Liver (tissue), 9 donors: ENCODE measurements around the gene SCN8A. TPM values are rescaled to one million over a fixed set of nuclear protein-coding genes. Genes with fewer than 3 reads are reported as not detected.

Source experiments
- DNase-seq: peaks from one replicate; pipeline ENCODE4 v3.0.0-alpha.2; 2017; ENCODE audit warnings: low spot score
- H3K27ac ChIP-seq, 2 donors: one replicate each; pipeline ENCODE4 v1.7.0; 2013; ENCODE audit warnings: inconsistent platforms in 2 of 2, low read length in 2 of 2, control low read depth in 1 of 2, low read depth in 1 of 2, mild to moderate bottlenecking in 1 of 2
- H3K27me3 ChIP-seq, 4 donors: one replicate each; pipeline versions ENCODE4 v1.6.1 to v1.7.0; 2013; ENCODE audit warnings: low read length in 3 of 4, inconsistent platforms in 1 of 4, mild to moderate bottlenecking in 1 of 4, moderate library complexity in 1 of 4; ENCODE audit not compliant: control insufficient read depth in 4 of 4, insufficient read depth in 4 of 4
- H3K36me3 ChIP-seq, 4 donors: one replicate each; pipeline versions ENCODE4 v1.6.1 to v1.7.0; 2013; ENCODE audit warnings: low read length in 3 of 4, mild to moderate bottlenecking in 3 of 4, low read depth in 1 of 4, moderate library complexity in 1 of 4; ENCODE audit not compliant: control insufficient read depth in 4 of 4, insufficient read depth in 3 of 4
- H3K4me1 ChIP-seq, 4 donors: one replicate each; pipeline versions ENCODE4 v1.6.1 to v1.7.0; 2013; ENCODE audit warnings: low read length in 3 of 4, mild to moderate bottlenecking in 3 of 4, moderate library complexity in 1 of 4; ENCODE audit not compliant: control insufficient read depth in 4 of 4, insufficient read depth in 4 of 4
- H3K4me3 ChIP-seq, 3 donors: one replicate each; pipeline versions ENCODE4 v1.6.1 to v1.7.0; 2013; ENCODE audit warnings: low read length in 3 of 3, control low read depth in 1 of 3, low read depth in 1 of 3, mild to moderate bottlenecking in 1 of 3
- H3K9ac ChIP-seq, 2 donors: one replicate each; pipeline ENCODE4 v1.7.0; 2013; ENCODE audit warnings: low read length in 2 of 2, mild to moderate bottlenecking in 2 of 2, moderate library complexity in 2 of 2, control low read depth in 1 of 2, low read depth in 1 of 2
- H3K9me3 ChIP-seq, 4 donors: one replicate each; pipeline versions ENCODE4 v1.6.1 to v1.7.0; 2013; ENCODE audit warnings: low read length in 3 of 4; ENCODE audit not compliant: control insufficient read depth in 4 of 4
- EGR1 ChIP-seq, 2 donors: IDR thresholded peaks; 2 replicates each; pipeline ENCODE4 v1.6.1; 2016 to 2018; ENCODE audit warnings: antibody characterized with exemption in 2 of 2, low read depth in 2 of 2
- FOXA1 ChIP-seq: IDR thresholded peaks from 2 replicates; pipeline ENCODE4 v1.6.1; 2016; ENCODE audit warnings: antibody characterized with exemption
- FOXA2 ChIP-seq: IDR thresholded peaks from 2 replicates; pipeline ENCODE4 v1.6.1; 2016; ENCODE audit warnings: antibody characterized with exemption
- GABPA ChIP-seq, 2 donors: IDR thresholded peaks in 1 of 2; conservative IDR thresholded peaks in 1 of 2; 2 replicates each; pipeline ENCODE4 v1.6.1; 2016; ENCODE audit warnings: antibody characterized with exemption in 2 of 2, mild to moderate bottlenecking in 1 of 2, moderate library complexity in 1 of 2
- HNF4A ChIP-seq, 2 donors: conservative IDR thresholded peaks; 2 replicates each; pipeline ENCODE4 v1.6.1; 2016; ENCODE audit warnings: antibody characterized with exemption in 2 of 2, mild to moderate bottlenecking in 2 of 2
- HNF4G ChIP-seq: IDR thresholded peaks from 2 replicates; pipeline ENCODE4 v1.6.1; 2016; ENCODE audit warnings: antibody characterized with exemption
- JUND ChIP-seq, 2 donors: IDR thresholded peaks; 2 replicates each; pipeline ENCODE4 v1.6.1; 2016; ENCODE audit warnings: antibody characterized with exemption in 2 of 2
- NR2F2 ChIP-seq: IDR thresholded peaks from 2 replicates; pipeline ENCODE4 v1.6.1; 2016; ENCODE audit warnings: antibody characterized with exemption
- RAD21 ChIP-seq, 2 donors: IDR thresholded peaks; 2 replicates each; pipeline ENCODE4 v1.6.1; 2016; ENCODE audit warnings: antibody characterized with exemption in 2 of 2, mild to moderate bottlenecking in 2 of 2
- REST ChIP-seq: IDR thresholded peaks from 2 replicates; pipeline ENCODE4 v1.6.1; 2016; ENCODE audit warnings: antibody characterized with exemption, mild to moderate bottlenecking
- RXRA ChIP-seq, 2 donors: IDR thresholded peaks; 2 replicates each; pipeline ENCODE4 v1.6.1; 2017 to 2018; ENCODE audit warnings: antibody characterized with exemption in 2 of 2, mild to moderate bottlenecking in 1 of 2
- SP1 ChIP-seq: IDR thresholded peaks from 2 replicates; pipeline ENCODE4 v1.6.1; 2018; ENCODE audit warnings: antibody characterized with exemption, mild to moderate bottlenecking
- TAF1 ChIP-seq: conservative IDR thresholded peaks from 2 replicates; pipeline ENCODE4 v1.6.1; 2016; ENCODE audit warnings: antibody characterized with exemption, mild to moderate bottlenecking
- YY1 ChIP-seq: IDR thresholded peaks from 2 replicates; pipeline ENCODE4 v1.6.1; 2016; ENCODE audit warnings: antibody characterized with exemption, mild to moderate bottlenecking
- WGBS: extraction: QIAGEN DNeasy Blood & Tissue Kit; methylation state at CpG from one replicate; pipeline ENCODE4 v1.1.7; 2013; 5-methylcytosine and 5-hydroxymethylcytosine counted together
- polyA plus RNA-seq, 2 donors: library from polyadenylated mRNA; stranded (reverse) in 1 of 2; unstranded in 1 of 2; fragments of 200-250 nt in 1 of 2; fragments of >200 nt in 1 of 2; fragmentation: Nextera tagmentation in 1 of 2; extraction: Ambion mirVana in 1 of 2; gene quantifications; one replicate each; pipeline versions ENCODE4 v1.2.1 to v1.2.3, GENCODE V29; 2013 to 2015
- total RNA-seq, 2 donors: library from RNA; depleted of rRNA; stranded (reverse); fragments of >200 nt; gene quantifications; one replicate each; pipeline ENCODE4 v1.2.3, GENCODE V29; 2014
- TF ChIP-seq, protein P1 (sequence below): IDR thresholded peaks from 2 replicates; pipeline ENCODE4 v1.6.1; 2016; ENCODE audit warnings: antibody characterized with exemption
- TF ChIP-seq, protein P2 (sequence below): IDR thresholded peaks from 2 replicates; pipeline ENCODE4 v1.6.1; 2016; ENCODE audit warnings: antibody characterized with exemption
- TF ChIP-seq, protein P3 (sequence below): IDR thresholded peaks from 2 replicates; pipeline ENCODE4 v1.6.1; 2016; ENCODE audit warnings: antibody characterized with exemption
- TF ChIP-seq, protein P4 (sequence below): fragments of 150-350 bp; IDR thresholded peaks from 2 replicates; pipeline ENCODE4 v1.5.1; 2017; ENCODE audit warnings: improper control_type of control experiment, low read depth, low read length; ENCODE audit not compliant: missing input control
- donor health status: healthy.
- donor health status: healthy.
- donor health status: healthy.
- donor health status: healthy.
- donor health status: healthy.

Gene SCN8A
- total and polyA plus RNA-seq, 4 donors, result 0.84 to 12.7 (median 3.8) TPM

DNA sequence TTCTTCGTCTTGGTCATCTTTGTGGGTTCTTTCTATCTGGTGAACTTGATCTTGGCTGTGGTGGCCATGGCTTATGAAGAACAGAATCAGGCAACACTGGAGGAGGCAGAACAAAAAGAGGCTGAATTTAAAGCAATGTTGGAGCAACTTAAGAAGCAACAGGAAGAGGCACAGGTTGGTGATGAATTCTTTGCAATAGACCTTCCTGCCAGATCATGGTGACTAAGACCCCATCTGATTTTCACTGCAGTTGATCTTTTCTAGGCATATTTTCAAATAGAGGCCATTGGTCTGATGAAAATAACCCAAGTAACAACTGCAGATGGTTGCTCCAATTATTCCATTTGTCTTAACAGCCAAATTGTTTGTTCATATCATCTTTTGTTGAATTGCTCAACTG is 114.4 kb downstream of the SCN8A start:
- no peak overlapping the region for H3K9ac ChIP-seq
- 98% methylated on average over 1 of the region's 1 CpG for WGBS
- H3K4me1 ChIP-seq, result no peaks in the 10 kb centered on the region
- no peak overlapping the region for H3K4me3 ChIP-seq
- H3K9me3 ChIP-seq, result no peaks in the 10 kb centered on the region
- TF ChIP-seq REST (no peak), NR2F2 (no peak), HNF4G (no peak), HNF4A (conservative IDR thresholded peaks at IDR 0.05) (no peak), FOXA1 (no peak), YY1 (no peak), EGR1 (IDR thresholded peaks at IDR 0.05; ENCODE audit: low read depth in 2 of 2) (no peak), SP1 (no peak), RAD21 (IDR thresholded peaks at IDR 0.05) (no peak), GABPA (IDR thresholded peaks at IDR 0.05 in 1 of 2, conservative IDR thresholded peaks at IDR 0.05 in 1 of 2) (no peak), TAF1 (no peak), JUND (IDR thresholded peaks at IDR 0.05) (no peak)
- TF ChIP-seq, protein P1, sequence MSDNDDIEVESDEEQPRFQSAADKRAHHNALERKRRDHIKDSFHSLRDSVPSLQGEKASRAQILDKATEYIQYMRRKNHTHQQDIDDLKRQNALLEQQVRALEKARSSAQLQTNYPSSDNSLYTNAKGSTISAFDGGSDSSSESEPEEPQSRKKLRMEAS, result no peak
- TF ChIP-seq, protein P2, sequence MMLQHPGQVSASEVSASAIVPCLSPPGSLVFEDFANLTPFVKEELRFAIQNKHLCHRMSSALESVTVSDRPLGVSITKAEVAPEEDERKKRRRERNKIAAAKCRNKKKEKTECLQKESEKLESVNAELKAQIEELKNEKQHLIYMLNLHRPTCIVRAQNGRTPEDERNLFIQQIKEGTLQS, result no peak
- TF ChIP-seq, protein P3, sequence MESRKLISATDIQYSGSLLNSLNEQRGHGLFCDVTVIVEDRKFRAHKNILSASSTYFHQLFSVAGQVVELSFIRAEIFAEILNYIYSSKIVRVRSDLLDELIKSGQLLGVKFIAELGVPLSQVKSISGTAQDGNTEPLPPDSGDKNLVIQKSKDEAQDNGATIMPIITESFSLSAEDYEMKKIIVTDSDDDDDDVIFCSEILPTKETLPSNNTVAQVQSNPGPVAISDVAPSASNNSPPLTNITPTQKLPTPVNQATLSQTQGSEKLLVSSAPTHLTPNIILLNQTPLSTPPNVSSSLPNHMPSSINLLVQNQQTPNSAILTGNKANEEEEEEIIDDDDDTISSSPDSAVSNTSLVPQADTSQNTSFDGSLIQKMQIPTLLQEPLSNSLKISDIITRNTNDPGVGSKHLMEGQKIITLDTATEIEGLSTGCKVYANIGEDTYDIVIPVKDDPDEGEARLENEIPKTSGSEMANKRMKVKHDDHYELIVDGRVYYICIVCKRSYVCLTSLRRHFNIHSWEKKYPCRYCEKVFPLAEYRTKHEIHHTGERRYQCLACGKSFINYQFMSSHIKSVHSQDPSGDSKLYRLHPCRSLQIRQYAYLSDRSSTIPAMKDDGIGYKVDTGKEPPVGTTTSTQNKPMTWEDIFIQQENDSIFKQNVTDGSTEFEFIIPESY, result no peak
- no peak for DNase-seq
- no peak overlapping the region for H3K27ac ChIP-seq
- H3K27me3 ChIP-seq, result no peaks in the 10 kb centered on the region
- peaks cover 0 to 21% (median 13%) of the 10 kb centered on the region in 4 donors for H3K36me3 ChIP-seq

DNA sequence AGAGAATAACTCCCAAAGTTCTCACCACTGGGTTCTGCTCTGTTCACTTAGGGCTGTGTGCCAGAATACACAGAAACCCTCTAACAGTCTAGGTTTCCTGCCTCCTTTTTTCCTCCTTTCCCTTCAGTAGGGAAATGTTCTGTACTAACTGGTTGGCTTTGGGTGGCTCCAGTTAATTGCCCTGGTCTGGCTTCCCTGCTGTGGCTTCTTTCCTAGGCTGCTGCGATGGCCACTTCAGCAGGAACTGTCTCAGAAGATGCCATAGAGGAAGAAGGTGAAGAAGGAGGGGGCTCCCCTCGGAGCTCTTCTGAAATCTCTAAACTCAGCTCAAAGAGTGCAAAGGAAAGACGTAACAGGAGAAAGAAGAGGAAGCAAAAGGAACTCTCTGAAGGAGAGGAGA is 115.2 kb downstream of the SCN8A start:
- no peak for DNase-seq
- no peaks in the 10 kb centered on the region for H3K4me1 ChIP-seq
- H3K9ac ChIP-seq, result no peak overlapping the region
- H3K27me3 ChIP-seq, result no peaks in the 10 kb centered on the region
- H3K36me3 ChIP-seq, result peaks cover 0 to 21% (median 13%) of the 10 kb centered on the region in 4 donors
- 91% methylated on average over 3 of the region's 3 CpGs for WGBS
- H3K9me3 ChIP-seq, result no peaks in the 10 kb centered on the region
- no peak overlapping the region for H3K4me3 ChIP-seq
- H3K27ac ChIP-seq, result no peak overlapping the region
- TF ChIP-seq FOXA1, result no peak
- no peak for TF ChIP-seq EGR1 (IDR thresholded peaks at IDR 0.05; ENCODE audit: low read depth in 2 of 2)
- TF ChIP-seq, protein P1, result no peak
- TF ChIP-seq, protein P2, result no peak
- TF ChIP-seq TAF1, result no peak
- TF ChIP-seq REST, result no peak
- TF ChIP-seq SP1, result no peak
- no peak for TF ChIP-seq RAD21 (IDR thresholded peaks at IDR 0.05)
- no peak for TF ChIP-seq JUND (IDR thresholded peaks at IDR 0.05)
- TF ChIP-seq YY1, result no peak
- TF ChIP-seq NR2F2, result no peak
- no peak for TF ChIP-seq GABPA (IDR thresholded peaks at IDR 0.05 in 1 of 2, conservative IDR thresholded peaks at IDR 0.05 in 1 of 2)
- no peak for TF ChIP-seq HNF4G
- no peak for TF ChIP-seq FOXA2
- TF ChIP-seq, protein P4, sequence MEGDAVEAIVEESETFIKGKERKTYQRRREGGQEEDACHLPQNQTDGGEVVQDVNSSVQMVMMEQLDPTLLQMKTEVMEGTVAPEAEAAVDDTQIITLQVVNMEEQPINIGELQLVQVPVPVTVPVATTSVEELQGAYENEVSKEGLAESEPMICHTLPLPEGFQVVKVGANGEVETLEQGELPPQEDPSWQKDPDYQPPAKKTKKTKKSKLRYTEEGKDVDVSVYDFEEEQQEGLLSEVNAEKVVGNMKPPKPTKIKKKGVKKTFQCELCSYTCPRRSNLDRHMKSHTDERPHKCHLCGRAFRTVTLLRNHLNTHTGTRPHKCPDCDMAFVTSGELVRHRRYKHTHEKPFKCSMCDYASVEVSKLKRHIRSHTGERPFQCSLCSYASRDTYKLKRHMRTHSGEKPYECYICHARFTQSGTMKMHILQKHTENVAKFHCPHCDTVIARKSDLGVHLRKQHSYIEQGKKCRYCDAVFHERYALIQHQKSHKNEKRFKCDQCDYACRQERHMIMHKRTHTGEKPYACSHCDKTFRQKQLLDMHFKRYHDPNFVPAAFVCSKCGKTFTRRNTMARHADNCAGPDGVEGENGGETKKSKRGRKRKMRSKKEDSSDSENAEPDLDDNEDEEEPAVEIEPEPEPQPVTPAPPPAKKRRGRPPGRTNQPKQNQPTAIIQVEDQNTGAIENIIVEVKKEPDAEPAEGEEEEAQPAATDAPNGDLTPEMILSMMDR, result no peak
- no peak for TF ChIP-seq RXRA (IDR thresholded peaks at IDR 0.05)
